GM12878 (cell line): Measurements from ENCODE around the gene LARGE1. TPM values are rescaled to one million over a fixed set of nuclear protein-coding genes. Genes with fewer than 3 reads are reported as not detected.

Experiments
- ATAC-seq: fragments of 200-7000 bp; cut with Tn5 transposase; 3 replicates; pipeline ENCODE4 v1.9.1; 2020; ENCODE audit warnings: mild to moderate bottlenecking, moderate library complexity
- BruUV-seq: library from RNA; stranded (reverse); fragments of 400-500 nt; replicated peaks from 2 replicates; lab custom pipeline; 2021; lab: Mats Ljungman, UMichigan
- CTCF ChIA-PET: fragments of 300-600 bp; sonication (Branson Sonifier 250); formaldehyde crosslinking; extraction: SDS; loops from one replicate; lab custom pipeline; 2021; ENCODE audit warnings: inconsistent platforms; lab: Yijun Ruan, JAX
- POLR2A ChIA-PET: fragments of 350-600 bp; formaldehyde crosslinking; extraction: SDS; loops from one replicate; lab custom pipeline; 2021; ENCODE audit warnings: inconsistent platforms; lab: Charles Lee
- RAD21 ChIA-PET: fragments of 300-600 bp; sonication (Branson Sonifier 250); formaldehyde crosslinking; loops from one replicate; lab custom pipeline; 2023; ENCODE audit warnings: antibody characterized with exemption; ENCODE audit not compliant: unreplicated experiment; lab: Charles Lee
- SMC1A ChIA-PET: fragments of 300-600 bp; sonication (Branson Sonifier 250); formaldehyde crosslinking; loops from one replicate; lab custom pipeline; 2023; ENCODE audit not compliant: unreplicated experiment, uncharacterized antibody; lab: Charles Lee
- DNase-seq: peaks from one replicate; pipeline ENCODE4 v3.0.0-alpha.2; 2011; ENCODE audit warnings: low read depth, low spot score
- FAIRE-seq: peaks from 3 replicates; lab custom pipeline; 2011; peaks lifted over from hg19 to GRCh38; lab: Jason Lieb, UNC
- H2AFZ ChIP-seq: 2 replicates; pipeline ENCODE4 v1.6.0; 2011; ENCODE audit warnings: low read depth, low read length, control low read depth; ENCODE audit not compliant: control insufficient read depth
- H3K27ac ChIP-seq: 2 replicates; pipeline ENCODE4 v1.5.1; 2011; ENCODE audit warnings: control low read depth; ENCODE audit not compliant: control insufficient read depth, insufficient read depth
- H3K27me3 ChIP-seq, 2 experiments: replicated peaks in 1 of 2; 2 replicates each; pipeline versions ENCODE4 v1.6.0 to v1.6.1; 2011; ENCODE audit warnings: low read length in 1 of 2; ENCODE audit not compliant: control insufficient read depth in 2 of 2, insufficient read depth in 2 of 2
- H3K36me3 ChIP-seq, 2 experiments: 2 replicates each; pipeline ENCODE4 v1.5.1; 2011; ENCODE audit warnings: low read length in 1 of 2; ENCODE audit not compliant: control insufficient read depth in 2 of 2, insufficient read depth in 2 of 2
- H3K4me1 ChIP-seq: 2 replicates; pipeline ENCODE4 v1.6.1; 2011; ENCODE audit warnings: mild to moderate bottlenecking, low read length, moderate library complexity, mixed read lengths; ENCODE audit not compliant: control insufficient read depth, insufficient read depth
- H3K4me2 ChIP-seq: 2 replicates; pipeline ENCODE4 v1.6.0; 2011; ENCODE audit warnings: control low read depth; ENCODE audit not compliant: control insufficient read depth, insufficient read depth
- H3K4me3 ChIP-seq: fragments of 200-600 bp; sonication (generic); 2 replicates; pipeline ENCODE4 v1.5.1; 2016
- H3K79me2 ChIP-seq: 2 replicates; pipeline ENCODE4 v1.6.0; 2011; ENCODE audit warnings: low read length; ENCODE audit not compliant: control insufficient read depth, insufficient read depth
- H3K9ac ChIP-seq: 2 replicates; pipeline ENCODE4 v1.8.0; 2011; ENCODE audit warnings: low read length, control low read depth, mixed read lengths; ENCODE audit not compliant: control insufficient read depth, insufficient read depth
- H3K9me3 ChIP-seq: replicated peaks from 3 replicates; pipeline ENCODE4 v1.5.1; 2011; ENCODE audit warnings: mild to moderate bottlenecking, low read length; ENCODE audit not compliant: control insufficient read depth, insufficient read depth
- H4K20me1 ChIP-seq: 2 replicates; pipeline ENCODE4 v1.6.0; 2011; ENCODE audit not compliant: control insufficient read depth, insufficient read depth
- BCL11A ChIP-seq: IDR thresholded peaks from 2 replicates; pipeline ENCODE4 v1.6.1; 2011; ENCODE audit warnings: low read depth, low read length
- BHLHE40 ChIP-seq, 2 experiments: fragments of 450-650 bp in 1 of 2; IDR thresholded peaks; 2 replicates each; pipeline ENCODE4 v1.6.1; 2011 to 2017; ENCODE audit warnings: low read depth in 2 of 2, borderline replicate concordance in 1 of 2, improper control_type of control experiment in 1 of 2, low read length in 1 of 2, mild to moderate bottlenecking in 1 of 2
- CEBPZ ChIP-seq: fragments of 150-350 bp; IDR thresholded peaks from 2 replicates; pipeline ENCODE4 v1.6.1; 2016; ENCODE audit warnings: low read depth, low read length
- CHD2 ChIP-seq: IDR thresholded peaks from 2 replicates; pipeline ENCODE4 v1.6.1; 2011; ENCODE audit warnings: low read depth, low read length, improper control_type of control experiment, borderline replicate concordance
- EP300 ChIP-seq, 2 experiments: fragments of 150-350 bp in 1 of 2; IDR thresholded peaks; 2 replicates each; pipeline ENCODE4 v1.6.1; 2011 to 2012; ENCODE audit warnings: low read depth in 2 of 2, low read length in 2 of 2, borderline replicate concordance in 1 of 2, improper control_type of control experiment in 1 of 2, inconsistent platforms in 1 of 2; ENCODE audit not compliant: control insufficient read depth in 1 of 2
- ETV6 ChIP-seq, 2 experiments: fragments of 450-650 bp in 1 of 2; IDR thresholded peaks in 1 of 2; conservative IDR thresholded peaks in 1 of 2; 2 replicates each; pipeline ENCODE4 v1.6.1; 2014; ENCODE audit warnings: antibody characterized with exemption in 1 of 2, borderline replicate concordance in 1 of 2, low read depth in 1 of 2, mild to moderate bottlenecking in 1 of 2, moderate library complexity in 1 of 2
- KLF5 ChIP-seq: fragments of 450-650 bp; IDR thresholded peaks from 2 replicates; pipeline ENCODE4 v1.6.1; 2014; ENCODE audit warnings: mild to moderate bottlenecking; ENCODE audit not compliant: partially characterized antibody
- NRF1 ChIP-seq: conservative IDR thresholded peaks from 2 replicates; pipeline ENCODE4 v1.6.1; 2011; ENCODE audit warnings: mild to moderate bottlenecking, low read depth, low read length, improper control_type of control experiment
- PML ChIP-seq: IDR thresholded peaks from 2 replicates; pipeline ENCODE4 v1.6.1; 2012; ENCODE audit warnings: low read length, inconsistent platforms
- RAD21 ChIP-seq: IDR thresholded peaks from 2 replicates; pipeline ENCODE4 v1.6.1; 2011; ENCODE audit warnings: mild to moderate bottlenecking, low read depth, low read length, moderate library complexity; ENCODE audit not compliant: insufficient read depth
- SIN3A ChIP-seq: IDR thresholded peaks from 2 replicates; pipeline ENCODE4 v1.6.1; 2012; ENCODE audit warnings: low read depth, low read length, improper control_type of control experiment
- SRF ChIP-seq, 2 experiments: IDR thresholded peaks; 2 replicates each; pipeline ENCODE4 v1.6.1; 2011; ENCODE audit warnings: low read depth in 2 of 2, low read length in 2 of 2, mild to moderate bottlenecking in 1 of 2, moderate library complexity in 1 of 2
- TAF1 ChIP-seq: IDR thresholded peaks from 2 replicates; pipeline ENCODE4 v1.6.1; 2011; ENCODE audit warnings: mild to moderate bottlenecking, low read depth, low read length, borderline replicate concordance
- ZNF217 ChIP-seq: fragments of 450-650 bp; IDR thresholded peaks from 2 replicates; pipeline ENCODE4 v1.6.1; 2017; ENCODE audit warnings: antibody characterized with exemption, mild to moderate bottlenecking
- ZNF622 ChIP-seq: fragments of 450-650 bp; IDR thresholded peaks from 2 replicates; pipeline ENCODE4 v1.6.1; 2017; ENCODE audit warnings: mild to moderate bottlenecking, inconsistent platforms
- WGBS: methylation state at CpG from one replicate; pipeline ENCODE4 v1.1.6; 2016; ENCODE audit warnings: low lambda C conversion rate; ENCODE audit not compliant: insufficient replicate concordance, insufficient coverage; ENCODE audit errors: missing lambda C conversion rate; 5-methylcytosine and 5-hydroxymethylcytosine counted together
- in situ Hi-C: fragments of 300-500 bp; cut with MboI; formaldehyde crosslinking; loops from 9 replicates; pipeline ENCODE4 v1.14.3; 2018; ENCODE audit warnings: mixed read lengths
- intact Hi-C: fragments of 100-400 bp; cut with micrococcal nuclease; formaldehyde crosslinking; loops from one replicate; pipeline ENCODE4 v1.14.2; 2022; ENCODE audit not compliant: unreplicated experiment
- polyA plus RNA-seq, 11 experiments: library from polyadenylated mRNA; depleted of rRNA in 4 of 11; unstranded in 6 of 11; stranded (reverse) in 5 of 11; fragments of >200 nt; fragmentation: Nextera tagmentation in 4 of 11; fragmentation: Illumina TruSeq in 1 of 11; extraction: Ambion mirVana in 4 of 11; extraction: Trizol in 1 of 11; gene quantifications; 1 replicate in 1 of 11; 2 replicates in 10 of 11; pipeline versions ENCODE4 v1.2.1 to v1.2.3, GENCODE V29; 2011 to 2016; ENCODE audit warnings: inconsistent platforms in 2 of 11, missing spikeins in 2 of 11, low read depth in 1 of 11
- total RNA-seq, 4 experiments: library from RNA; depleted of rRNA in 3 of 4; stranded (reverse); fragments of >200 nt in 3 of 4; fragmentation: Illumina TruSeq in 1 of 4; extraction: Trizol in 1 of 4; gene quantifications; 2 replicates each; pipeline versions ENCODE4 v1.2.1 to v1.2.3, GENCODE V29; 2013 to 2021

Gene LARGE1
- total and polyA plus RNA-seq, 10 of the 15 experiments (the other 5 are each of a cell fraction or from before 2014, with no cell fraction given) = 3.2 to 41.4 (median 17.3) TPM

GRCh38 chr22:33401291-33401690, 519.0 kb downstream of the LARGE1 start:
- RAD21 ChIA-PET = no interaction called here

More at GRCh38 chr22:33401291-33401690, 519.0 kb downstream of the LARGE1 start:
- no peak overlapping the region for H3K27ac ChIP-seq
- no peaks in the 10 kb centered on the region for H3K36me3 ChIP-seq
- no peak for TF ChIP-seq SIN3A
- TF ChIP-seq BHLHE40 (IDR thresholded peaks at IDR 0.05; ENCODE audit: borderline replicate concordance in 1 of 2, low read depth in 2 of 2, low read length in 1 of 2) = no peak
- TF ChIP-seq ZNF217 = no peak
- no peak for TF ChIP-seq RAD21
- TF ChIP-seq ETV6 (conservative IDR thresholded peaks at IDR 0.05 in 1 of 2, IDR thresholded peaks at IDR 0.05 in 1 of 2; ENCODE audit: borderline replicate concordance in 1 of 2, low read depth in 1 of 2) = no peak
- TF ChIP-seq PML = no peak
- no peak for TF ChIP-seq CHD2
- no peak for TF ChIP-seq BCL11A
- TF ChIP-seq TAF1 = no peak
- TF ChIP-seq CEBPZ = no peak
- TF ChIP-seq EP300 (IDR thresholded peaks at IDR 0.05; ENCODE audit: borderline replicate concordance in 1 of 2, control insufficient read depth in 1 of 2, low read depth in 2 of 2, low read length in 2 of 2) = no peak
- TF ChIP-seq SRF (IDR thresholded peaks at IDR 0.05; ENCODE audit: low read depth in 2 of 2, low read length in 2 of 2) = no peak
- TF ChIP-seq ZNF622 = no peak
- no peak for TF ChIP-seq KLF5
- TF ChIP-seq NRF1 = no peak
- in situ Hi-C loops (no loop called here), intact Hi-C loops (no loop called here)
- DNase-seq = no peak
- SMC1A ChIA-PET = interaction anchor here (0.6 kb wide), 1 partner anchor 177 kb away, joined by 4 read pairs; no protein-coding TSS in a partner anchor
- H3K9ac ChIP-seq = no peak overlapping the region
- H3K79me2 ChIP-seq = no peaks in the 10 kb centered on the region
- H3K4me1 ChIP-seq = no peaks in the 10 kb centered on the region
- no peaks in the 10 kb centered on the region for H3K27me3 ChIP-seq
- no peaks in the 10 kb centered on the region for H4K20me1 ChIP-seq
- 76% methylated on average over 5 of the region's 5 CpGs for WGBS
- no peak overlapping the region for H3K4me2 ChIP-seq
- CTCF ChIA-PET = interaction anchor here (0.6 kb wide), 1 partner anchor 8 kb away, joined by 3 read pairs; no protein-coding TSS in a partner anchor
- BruUV-seq = no TSS peak
- H2AFZ ChIP-seq = no peak overlapping the region
- no peak for FAIRE-seq
- POLR2A ChIA-PET = interaction anchor here (0.6 kb wide), 1 partner anchor 27 kb away, joined by 4 read pairs; no protein-coding TSS in a partner anchor
- H3K4me3 ChIP-seq = no peak overlapping the region
- H3K9me3 ChIP-seq = no peaks in the 10 kb centered on the region
- no peak for ATAC-seq
